MM.1S (cell line): ENCODE measurements around the gene NUP210.

ENCODE experiments used
- DNase-seq: peaks from one replicate; pipeline ENCODE4 v3.0.0-alpha.2; 2015
- H2AFZ ChIP-seq: fragments of 300-600 bp; sonication (generic); 2 replicates; pipeline ENCODE4 v1.6.0; 2016; ENCODE audit warnings: antibody characterized with exemption, low read length
- H3F3A ChIP-seq: fragments of 300-600 bp; sonication (generic); 2 replicates; pipeline ENCODE4 v1.6.1; 2016; ENCODE audit warnings: mild to moderate bottlenecking, antibody characterized with exemption, low read length, moderate library complexity, mixed read lengths; ENCODE audit not compliant: insufficient read depth
- H3K27ac ChIP-seq: fragments of 300-600 bp; sonication (generic); 2 replicates; pipeline ENCODE4 v1.5.1; 2016; ENCODE audit warnings: mild to moderate bottlenecking, low read length
- H3K27me3 ChIP-seq: fragments of 300-600 bp; sonication (generic); replicated peaks from 2 replicates; pipeline ENCODE4 v1.6.0; 2016; ENCODE audit warnings: low read length; ENCODE audit not compliant: insufficient read depth
- H3K36me3 ChIP-seq: fragments of 300-600 bp; sonication (generic); replicated peaks from 2 replicates; pipeline ENCODE4 v1.6.1; 2016; ENCODE audit warnings: mild to moderate bottlenecking, low read length, mixed read lengths; ENCODE audit not compliant: insufficient read depth
- H3K4me1 ChIP-seq: fragments of 300-600 bp; sonication (generic); 2 replicates; pipeline ENCODE4 v1.6.1; 2016; ENCODE audit warnings: low read length, mixed read lengths
- H3K4me2 ChIP-seq: fragments of 300-600 bp; sonication (generic); 2 replicates; pipeline ENCODE4 v1.6.0; 2016; ENCODE audit warnings: low read depth, low read length
- H3K4me3 ChIP-seq: fragments of 300-600 bp; sonication (generic); 2 replicates; pipeline ENCODE4 v1.5.1; 2016; ENCODE audit warnings: low read length, mixed read lengths
- H3K79me2 ChIP-seq: fragments of 300-600 bp; sonication (generic); 2 replicates; pipeline ENCODE4 v1.6.1; 2016; ENCODE audit warnings: mixed run types, low read length, mixed read lengths
- H3K9ac ChIP-seq: fragments of 300-600 bp; sonication (generic); 2 replicates; pipeline ENCODE4 v1.6.1; 2016; ENCODE audit warnings: low read length, mixed read lengths
- H3K9me2 ChIP-seq: fragments of 300-600 bp; sonication (generic); replicated peaks from 2 replicates; pipeline ENCODE4 v1.6.1; 2016; ENCODE audit warnings: mild to moderate bottlenecking, low read length, mixed read lengths; ENCODE audit not compliant: insufficient read depth
- H3K9me3 ChIP-seq: fragments of 300-600 bp; sonication (generic); replicated peaks from 2 replicates; pipeline ENCODE4 v1.6.1; 2016; ENCODE audit warnings: mild to moderate bottlenecking, low read length, mixed read lengths; ENCODE audit not compliant: insufficient read depth
- H4K20me1 ChIP-seq: fragments of 300-600 bp; sonication (generic); 2 replicates; pipeline ENCODE4 v1.6.1; 2016; ENCODE audit warnings: mild to moderate bottlenecking, low read length, moderate library complexity, mixed read lengths; ENCODE audit not compliant: insufficient read depth
- EZH2 ChIP-seq: fragments of 300-600 bp; sonication (generic); optimal IDR thresholded peaks from 2 replicates; pipeline ENCODE3; 2017; ENCODE audit warnings: low read depth, mild to moderate bottlenecking, antibody characterized with exemption, low read length, mixed read lengths
- EZH2phosphoT487 ChIP-seq: fragments of 300-600 bp; sonication (generic); IDR thresholded peaks from 2 replicates; pipeline ENCODE4 v1.6.1; 2018; ENCODE audit warnings: antibody characterized with exemption, low read length
- TF ChIP-seq, protein P1 (sequence below): fragments of 300-600 bp; sonication (generic); IDR thresholded peaks from 2 replicates; pipeline ENCODE4 v1.5.1; 2016; ENCODE audit warnings: antibody characterized with exemption, low read length, mixed read lengths

The NUP210 gene

DNA sequence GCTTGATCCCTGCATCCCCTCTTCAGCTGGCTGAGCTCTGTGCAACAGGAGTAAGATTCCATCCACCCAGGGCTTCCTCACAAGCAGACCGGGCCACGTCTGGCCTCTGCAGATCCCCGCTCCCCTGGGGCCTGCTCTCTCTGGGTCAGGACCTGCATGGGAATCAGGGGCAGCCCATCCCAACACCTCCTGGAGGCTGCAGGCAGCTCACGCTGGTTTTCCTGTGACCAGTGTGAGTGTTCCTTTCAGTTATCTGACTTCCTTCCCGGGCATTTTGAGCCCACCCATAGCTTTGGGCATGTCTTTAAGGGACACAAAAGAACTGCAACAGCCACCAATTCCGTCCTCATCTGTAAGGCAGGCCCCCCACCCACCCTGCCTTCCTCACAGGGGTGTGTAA is 16.3 kb downstream of the NUP210 start:
- TF ChIP-seq EZH2phosphoT487, result no peak
- TF ChIP-seq EZH2, result no peak
- TF ChIP-seq, protein P1, sequence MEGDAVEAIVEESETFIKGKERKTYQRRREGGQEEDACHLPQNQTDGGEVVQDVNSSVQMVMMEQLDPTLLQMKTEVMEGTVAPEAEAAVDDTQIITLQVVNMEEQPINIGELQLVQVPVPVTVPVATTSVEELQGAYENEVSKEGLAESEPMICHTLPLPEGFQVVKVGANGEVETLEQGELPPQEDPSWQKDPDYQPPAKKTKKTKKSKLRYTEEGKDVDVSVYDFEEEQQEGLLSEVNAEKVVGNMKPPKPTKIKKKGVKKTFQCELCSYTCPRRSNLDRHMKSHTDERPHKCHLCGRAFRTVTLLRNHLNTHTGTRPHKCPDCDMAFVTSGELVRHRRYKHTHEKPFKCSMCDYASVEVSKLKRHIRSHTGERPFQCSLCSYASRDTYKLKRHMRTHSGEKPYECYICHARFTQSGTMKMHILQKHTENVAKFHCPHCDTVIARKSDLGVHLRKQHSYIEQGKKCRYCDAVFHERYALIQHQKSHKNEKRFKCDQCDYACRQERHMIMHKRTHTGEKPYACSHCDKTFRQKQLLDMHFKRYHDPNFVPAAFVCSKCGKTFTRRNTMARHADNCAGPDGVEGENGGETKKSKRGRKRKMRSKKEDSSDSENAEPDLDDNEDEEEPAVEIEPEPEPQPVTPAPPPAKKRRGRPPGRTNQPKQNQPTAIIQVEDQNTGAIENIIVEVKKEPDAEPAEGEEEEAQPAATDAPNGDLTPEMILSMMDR, result no peak
- no peaks in the 10 kb centered on the region for H3K9me3 ChIP-seq
- no peaks in the 10 kb centered on the region for H3K4me1 ChIP-seq
- H2AFZ ChIP-seq, result no peak overlapping the region
- H3K27me3 ChIP-seq, result no peaks in the 10 kb centered on the region
- H4K20me1 ChIP-seq, result peaks cover 47% of the 10 kb centered on the region
- H3K36me3 ChIP-seq, result no peaks in the 10 kb centered on the region
- peaks cover 97% of the 10 kb centered on the region for H3K79me2 ChIP-seq
- no peak overlapping the region for H3K9ac ChIP-seq
- H3K4me3 ChIP-seq, result no peak overlapping the region
- no peak overlapping the region for H3K4me2 ChIP-seq
- no peaks in the 10 kb centered on the region for H3K9me2 ChIP-seq
- H3F3A ChIP-seq, result no peaks in the 10 kb centered on the region
- no peak for DNase-seq
- H3K27ac ChIP-seq, result no peak overlapping the region

DNA sequence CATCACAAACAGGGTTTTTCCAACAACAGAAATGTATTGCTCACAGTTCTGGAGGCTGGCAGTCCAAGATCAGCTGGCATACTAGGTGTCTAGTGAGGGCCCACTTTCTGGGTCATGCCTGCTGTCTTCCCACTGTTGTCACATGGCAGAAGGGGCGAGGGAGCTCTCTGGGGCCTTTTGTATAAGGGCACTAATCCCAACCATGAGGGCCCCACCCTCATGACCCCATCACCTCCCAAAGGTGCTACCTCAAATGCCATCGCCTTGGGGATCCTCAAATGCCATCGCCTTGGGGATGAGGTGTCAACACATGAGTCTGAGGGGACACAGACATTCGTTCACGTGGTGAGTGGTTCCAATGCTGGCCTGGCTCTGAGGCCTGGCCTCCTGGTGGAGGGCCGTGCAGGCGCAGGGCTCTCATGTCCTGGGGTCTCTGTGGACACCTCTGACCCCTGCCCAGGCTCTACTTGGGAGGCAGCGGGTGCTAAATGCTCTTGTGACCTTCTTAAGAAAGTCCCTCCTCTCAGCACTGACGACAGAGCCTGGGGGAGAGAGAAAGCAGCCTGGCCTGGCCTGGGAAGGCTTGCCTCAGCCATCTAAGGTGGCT is 16.8 kb downstream of the NUP210 start:
- Histone ChIP-seq H3K27me3 (no peaks in the 10 kb centered on the region), H3K9me2 (no peaks in the 10 kb centered on the region), H3K9ac (no peak overlapping the region), H4K20me1 (peaks cover 47% of the 10 kb centered on the region), H3K79me2 (peaks cover 96% of the 10 kb centered on the region), H3K9me3 (no peaks in the 10 kb centered on the region), H2AFZ (no peak overlapping the region), H3K36me3 (no peaks in the 10 kb centered on the region; the same call in 1 of the 2 replicates), H3K4me3 (no peak overlapping the region), H3K27ac (no peak overlapping the region), H3K4me1 (no peaks in the 10 kb centered on the region), H3F3A (no peaks in the 10 kb centered on the region), H3K4me2 (no peak overlapping the region)
- TF ChIP-seq EZH2phosphoT487 (no peak), EZH2 (no peak)
- DNase-seq, result no peak

DNA sequence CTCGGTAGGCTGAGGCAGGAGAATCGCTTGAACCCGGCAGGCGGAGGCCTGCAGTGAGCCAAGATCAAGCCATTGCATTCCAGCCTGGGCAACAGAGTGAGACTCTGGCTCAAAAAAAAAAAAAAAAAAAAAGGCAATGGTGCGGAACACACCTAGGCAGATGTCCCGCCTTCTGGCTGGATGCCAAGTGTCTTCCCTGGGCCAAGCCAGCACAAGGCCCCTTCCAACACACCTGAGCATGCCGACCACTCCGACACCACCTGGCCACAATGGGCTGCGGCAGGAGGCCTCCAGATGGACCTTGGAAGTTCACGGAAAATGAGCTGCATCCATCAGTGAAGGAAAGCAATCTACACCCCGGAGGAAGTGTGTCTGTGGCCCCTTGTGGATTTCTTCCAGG is 19.0 kb downstream of the NUP210 start:
- Histone ChIP-seq H3K4me3 (no peak overlapping the region), H3K27me3 (no peaks in the 10 kb centered on the region), H3K36me3 (peaks cover 9% of the 10 kb centered on the region; the same call in 1 of the 2 replicates), H3K79me2 (peaks cover 91% of the 10 kb centered on the region), H3F3A (no peaks in the 10 kb centered on the region), H3K4me1 (no peaks in the 10 kb centered on the region), H4K20me1 (peaks cover 39% of the 10 kb centered on the region), H3K4me2 (no peak overlapping the region), H3K9me3 (no peaks in the 10 kb centered on the region), H3K9me2 (no peaks in the 10 kb centered on the region), H3K9ac (no peak overlapping the region), H2AFZ (no peak overlapping the region), H3K27ac (no peak overlapping the region)
- TF ChIP-seq, protein P1, result no peak
- TF ChIP-seq EZH2phosphoT487 (no peak), EZH2 (no peak)
- no peak for DNase-seq

DNA sequence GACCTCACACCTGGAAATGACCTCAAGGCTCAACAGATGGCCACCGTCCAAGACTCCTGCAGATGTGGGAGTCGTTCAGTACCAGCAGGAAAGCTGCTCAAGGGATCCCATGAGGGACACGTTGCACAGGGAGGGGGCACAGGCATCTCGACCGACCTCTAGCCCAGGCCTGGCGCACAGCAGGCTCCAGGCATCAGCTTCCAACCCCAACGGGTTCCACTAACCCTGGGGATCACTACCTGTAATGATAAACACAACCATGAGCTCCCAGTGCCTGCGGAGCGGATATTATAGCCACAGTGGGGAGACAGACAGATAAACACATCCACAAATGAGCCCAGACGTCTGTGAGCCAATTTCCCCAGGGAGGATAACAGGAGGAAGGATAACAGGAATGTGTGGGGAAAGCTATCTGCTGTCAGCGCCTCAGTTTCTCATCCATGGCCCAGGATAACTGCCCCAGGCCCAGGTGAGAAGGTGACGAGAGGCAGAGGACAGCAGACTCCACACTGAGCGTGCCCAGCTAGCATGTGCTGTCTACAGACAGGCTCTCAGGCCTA is 19.9 kb downstream of the NUP210 start:
- Histone ChIP-seq H3K9ac (no peak overlapping the region), H3K79me2 (peaks cover 89% of the 10 kb centered on the region), H3K36me3 (peaks cover 9% of the 10 kb centered on the region; the same call in 1 of the 2 replicates), H3K4me2 (no peak overlapping the region), H3K4me1 (no peaks in the 10 kb centered on the region), H4K20me1 (peaks cover 36% of the 10 kb centered on the region), H3K27ac (no peak overlapping the region), H3K27me3 (no peaks in the 10 kb centered on the region), H3F3A (no peaks in the 10 kb centered on the region), H3K9me2 (no peaks in the 10 kb centered on the region), H3K9me3 (no peaks in the 10 kb centered on the region), H2AFZ (no peak overlapping the region), H3K4me3 (no peak overlapping the region)
- TF ChIP-seq, protein P1, result no peak
- TF ChIP-seq EZH2, result no peak
- no peak for TF ChIP-seq EZH2phosphoT487
- no peak for DNase-seq
